ENCODE measurements around the gene KCTD16.

Gene KCTD16

GRCh38 chr5:144156767-144157171 lies 13.9 kb upstream of the KCTD16 start:
- Histone ChIP-seq H3K4me1 (ENCODE audit: low read length) (no peaks in the 10 kb centered on the region), H3K4me3 (ENCODE audit: low read length) (no peak overlapping the region), H3K4me2 (ENCODE audit: low read depth, low read length) (no peak overlapping the region), H3K9me2 (replicated peaks; ENCODE audit: insufficient read depth, low read length) (no peaks in the 10 kb centered on the region), H3K79me2 (ENCODE audit: low read length) (no peaks in the 10 kb centered on the region), H3K27me3 (replicated peaks; ENCODE audit: insufficient read depth, low read length) (no peaks in the 10 kb centered on the region), H3K9me3 (replicated peaks; ENCODE audit: insufficient read depth, low read length) (no peaks in the 10 kb centered on the region), H2AFZ (ENCODE audit: low read length) (no peak overlapping the region), H3K27ac (ENCODE audit: low read length) (no peak overlapping the region), H3K36me3 (replicated peaks; ENCODE audit: insufficient read depth, low read length) (peaks cover 10% of the 10 kb centered on the region; the same call in 1 of the 2 replicates), H3F3A (ENCODE audit: insufficient read depth, low read length) (no peaks in the 10 kb centered on the region), H4K20me1 (ENCODE audit: insufficient read depth, low read length) (no peaks in the 10 kb centered on the region), H3K9ac (ENCODE audit: low read length) (no peak overlapping the region)
- TF ChIP-seq EZH2phosphoT487 (IDR thresholded peaks at IDR 0.05; ENCODE audit: low read length) (no peak), CTCF (IDR thresholded peaks at IDR 0.05; ENCODE audit: low read length) (no peak), EZH2 (optimal IDR thresholded peaks at IDR 0.05; ENCODE audit: low read depth, low read length) (no peak)
- no peak for DNase-seq

GRCh38 chr5:144162686-144163085 lies 8.0 kb upstream of the KCTD16 start:
- no peaks in the 10 kb centered on the region for H3K4me1 ChIP-seq (ENCODE audit: low read length)
- no peaks in the 10 kb centered on the region for H3F3A ChIP-seq (ENCODE audit: insufficient read depth, low read length)
- no peak for DNase-seq
- H3K79me2 ChIP-seq (ENCODE audit: low read length): peaks cover 17% of the 10 kb centered on the region
- H3K36me3 ChIP-seq (replicated peaks; ENCODE audit: insufficient read depth, low read length): peaks cover 27% of the 10 kb centered on the region
- H4K20me1 ChIP-seq (ENCODE audit: insufficient read depth, low read length): no peaks in the 10 kb centered on the region
- no peaks in the 10 kb centered on the region for H3K27me3 ChIP-seq (replicated peaks; ENCODE audit: insufficient read depth, low read length)
- no peaks in the 10 kb centered on the region for H3K9me3 ChIP-seq (replicated peaks; ENCODE audit: insufficient read depth, low read length)
- H3K9me2 ChIP-seq (replicated peaks; ENCODE audit: insufficient read depth, low read length): no peaks in the 10 kb centered on the region
- no peak overlapping the region for H2AFZ ChIP-seq (ENCODE audit: low read length)
- H3K27ac ChIP-seq (ENCODE audit: low read length): no peak overlapping the region
- no peak overlapping the region for H3K4me2 ChIP-seq (ENCODE audit: low read depth, low read length)
- H3K9ac ChIP-seq (ENCODE audit: low read length): no peak overlapping the region
- H3K4me3 ChIP-seq (ENCODE audit: low read length): no peak overlapping the region
- no peak for TF ChIP-seq EZH2 (optimal IDR thresholded peaks at IDR 0.05; ENCODE audit: low read depth, low read length)
- TF ChIP-seq CTCF (IDR thresholded peaks at IDR 0.05; ENCODE audit: low read length): no peak
- no peak for TF ChIP-seq EZH2phosphoT487 (IDR thresholded peaks at IDR 0.05; ENCODE audit: low read length)

DNA sequence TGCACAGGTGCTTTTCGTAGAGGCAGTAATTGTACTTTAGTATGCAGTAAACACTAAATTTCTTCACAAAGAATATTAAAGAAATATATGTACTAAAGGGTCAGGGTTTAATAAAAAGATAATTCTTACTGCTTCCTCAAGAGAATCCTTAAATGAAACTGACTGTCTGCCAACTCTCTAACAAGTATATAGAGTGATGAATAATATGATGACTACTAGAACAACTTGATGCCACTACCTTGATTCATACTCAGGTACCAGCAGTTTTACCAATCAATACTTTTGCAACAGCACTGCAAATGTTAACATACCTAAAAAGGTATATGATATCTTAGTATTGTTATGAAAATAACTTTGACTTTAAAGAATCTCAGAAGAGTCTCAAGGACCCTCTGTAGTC lies 4.0 kb upstream of the KCTD16 start:
- H3K9ac ChIP-seq (ENCODE audit: low read length): no peak overlapping the region
- H3K9me2 ChIP-seq (replicated peaks; ENCODE audit: insufficient read depth, low read length): no peaks in the 10 kb centered on the region
- H2AFZ ChIP-seq (ENCODE audit: low read length): no peak overlapping the region
- TF ChIP-seq EZH2phosphoT487 (IDR thresholded peaks at IDR 0.05; ENCODE audit: low read length): no peak
- TF ChIP-seq CTCF (IDR thresholded peaks at IDR 0.05; ENCODE audit: low read length): no peak
- no peak for TF ChIP-seq EZH2 (optimal IDR thresholded peaks at IDR 0.05; ENCODE audit: low read depth, low read length)
- H3K4me1 ChIP-seq (ENCODE audit: low read length): peaks cover 18% of the 10 kb centered on the region; the same call in 1 of the 2 replicates
- H3K4me2 ChIP-seq (ENCODE audit: low read depth, low read length): no peak overlapping the region
- no peaks in the 10 kb centered on the region for H3F3A ChIP-seq (ENCODE audit: insufficient read depth, low read length)
- peaks cover 44% of the 10 kb centered on the region for H3K79me2 ChIP-seq (ENCODE audit: low read length)
- H3K27ac ChIP-seq (ENCODE audit: low read length): no peak overlapping the region
- H3K9me3 ChIP-seq (replicated peaks; ENCODE audit: insufficient read depth, low read length): no peaks in the 10 kb centered on the region
- no peaks in the 10 kb centered on the region for H3K27me3 ChIP-seq (replicated peaks; ENCODE audit: insufficient read depth, low read length)
- H3K36me3 ChIP-seq (replicated peaks; ENCODE audit: insufficient read depth, low read length): peaks cover 18% of the 10 kb centered on the region
- DNase-seq: no peak
- no peaks in the 10 kb centered on the region for H4K20me1 ChIP-seq (ENCODE audit: insufficient read depth, low read length)
- no peak overlapping the region for H3K4me3 ChIP-seq (ENCODE audit: low read length)
